ENCODE results near the gene RBM5.
A peak's percentile ranks its signal among the peaks of the same experiment; 100 is the strongest.

RBM5 gene

DNA sequence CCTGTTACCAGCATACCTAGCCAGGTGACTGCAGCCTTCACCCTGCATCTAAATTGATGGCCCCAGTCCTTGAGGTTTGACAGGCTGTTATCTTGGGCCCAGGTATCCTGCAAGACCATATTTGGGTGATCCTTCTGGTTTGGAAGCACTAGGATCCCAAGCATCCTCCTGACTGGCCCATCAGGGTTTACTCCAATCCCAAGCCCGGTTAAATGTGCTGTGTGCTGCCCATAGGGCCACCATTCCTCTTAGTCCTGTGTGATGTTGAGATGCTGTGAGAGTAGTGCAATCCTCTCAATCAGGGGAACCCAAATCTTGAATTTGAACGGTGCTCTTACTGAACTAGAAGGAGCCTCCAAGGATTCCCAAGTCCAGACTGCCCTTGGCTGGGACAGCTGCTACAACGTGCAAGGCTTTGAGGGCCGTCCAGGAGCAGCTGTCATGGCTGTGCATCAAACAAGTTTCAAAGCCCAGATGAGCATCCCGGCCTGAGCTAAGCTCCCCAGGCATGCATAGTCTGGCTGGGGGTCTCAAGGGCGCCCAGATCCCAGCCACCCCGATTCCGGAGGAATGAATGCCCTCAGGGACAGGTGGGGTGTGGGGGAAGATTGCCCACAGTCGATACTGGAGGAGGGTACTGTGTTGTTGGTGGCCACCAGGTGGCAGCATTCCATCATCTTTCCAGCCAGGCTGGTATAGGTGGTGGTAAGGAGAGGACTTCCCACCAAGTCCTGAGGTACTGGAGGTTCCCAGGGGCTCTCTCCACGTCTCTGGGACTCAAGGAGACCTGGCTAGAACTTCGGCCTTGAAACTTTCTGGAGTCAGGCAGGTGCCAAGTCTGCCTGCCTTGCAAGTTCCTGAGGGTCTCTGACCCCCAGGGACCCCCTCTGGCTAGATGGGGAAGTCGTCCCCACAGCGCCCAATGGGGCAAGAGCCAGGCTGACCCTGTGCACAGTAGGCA lies 32.6 kb downstream of the RBM5 start:
- peak; percentile 48 to 63 for DNase-seq

DNA sequence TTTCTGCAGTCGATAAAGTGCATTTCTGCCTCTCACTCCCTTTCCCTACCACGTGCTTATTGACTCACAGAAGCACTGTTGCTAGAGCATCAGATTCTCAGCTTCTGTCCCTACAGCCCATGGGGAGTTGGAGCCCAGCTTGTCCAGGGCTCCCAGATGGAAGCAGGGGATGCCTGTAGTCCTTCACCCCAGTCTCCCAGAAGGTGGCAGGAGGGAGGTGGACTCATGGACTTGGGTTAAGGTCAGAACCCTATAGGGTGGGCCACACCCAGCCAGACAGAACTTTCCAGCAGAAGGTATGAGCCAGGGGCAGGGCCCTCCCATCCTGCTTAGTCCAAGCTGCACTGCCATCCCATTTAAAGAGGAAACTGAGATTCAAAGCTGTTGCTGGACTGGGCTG lies 33.4 kb downstream of the RBM5 start:
- no peak for DNase-seq

DNA sequence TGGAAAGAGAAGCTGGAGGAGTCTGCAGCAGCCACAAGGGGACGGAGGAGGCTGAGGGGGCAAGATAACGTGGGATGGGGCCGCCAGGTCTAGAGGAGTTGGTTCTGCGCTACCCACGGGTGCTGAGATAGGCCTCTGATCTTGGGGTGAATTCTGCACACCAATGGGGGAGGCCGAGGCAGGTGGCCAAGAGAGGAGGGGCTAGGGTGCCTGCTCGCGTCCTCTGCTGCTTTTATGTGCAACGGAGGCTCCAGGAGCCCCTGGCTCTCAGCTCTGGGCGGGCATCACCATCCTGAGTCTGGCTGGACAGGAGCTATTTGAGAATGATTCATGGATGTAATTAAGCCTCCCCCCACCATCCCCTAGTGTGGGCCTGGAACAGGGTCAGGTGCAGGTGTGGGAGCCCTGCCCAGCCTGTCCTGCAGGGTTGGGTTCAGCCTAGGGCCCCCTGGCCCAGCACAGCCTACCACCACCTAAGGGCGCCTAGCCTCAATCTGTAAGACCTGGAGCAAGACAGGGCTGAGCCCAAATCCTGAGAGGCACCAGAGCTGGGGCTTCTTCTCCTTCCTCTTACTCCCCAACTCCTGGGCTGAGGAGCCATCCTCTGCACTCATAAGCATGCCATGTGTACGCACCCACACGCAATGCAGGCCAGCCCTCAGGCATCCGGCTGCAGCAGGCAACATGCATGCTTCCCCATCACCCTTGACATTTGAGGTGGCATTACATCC lies 34.1 kb downstream of the RBM5 start:
- DNase-seq, result no peak

DNA sequence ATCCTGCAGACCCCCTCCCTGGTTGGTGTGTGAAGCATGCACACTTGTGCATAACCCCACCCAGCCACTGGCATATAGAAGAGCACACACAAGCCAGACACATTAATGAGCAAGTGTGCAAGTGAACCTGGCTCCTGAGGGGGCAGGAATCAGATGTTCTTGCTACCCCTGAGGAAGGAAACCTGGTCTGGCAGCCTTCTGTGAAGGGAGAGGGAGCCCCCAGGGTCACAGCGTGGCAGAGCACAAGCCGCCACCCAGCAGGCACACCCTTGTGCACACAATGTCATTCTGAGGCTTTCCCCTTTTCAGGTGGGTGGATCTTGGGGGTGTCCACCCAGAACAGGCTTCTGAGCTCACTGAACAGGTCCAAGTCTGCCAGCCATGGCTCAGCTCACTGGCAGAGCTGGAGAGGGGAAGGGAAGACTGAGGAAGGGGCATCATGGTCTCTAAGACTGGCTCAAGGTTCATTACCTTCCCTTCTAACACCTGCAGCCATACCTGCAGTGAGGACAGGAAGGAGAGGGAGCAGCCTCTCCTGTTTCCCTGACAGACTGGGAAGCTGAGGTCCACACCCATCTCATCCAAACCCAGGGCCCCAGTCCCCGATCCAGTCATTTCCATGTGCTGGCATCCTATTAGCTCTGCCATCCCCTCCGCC lies 34.8 kb downstream of the RBM5 start:
- DNase-seq, result no peak

DNA sequence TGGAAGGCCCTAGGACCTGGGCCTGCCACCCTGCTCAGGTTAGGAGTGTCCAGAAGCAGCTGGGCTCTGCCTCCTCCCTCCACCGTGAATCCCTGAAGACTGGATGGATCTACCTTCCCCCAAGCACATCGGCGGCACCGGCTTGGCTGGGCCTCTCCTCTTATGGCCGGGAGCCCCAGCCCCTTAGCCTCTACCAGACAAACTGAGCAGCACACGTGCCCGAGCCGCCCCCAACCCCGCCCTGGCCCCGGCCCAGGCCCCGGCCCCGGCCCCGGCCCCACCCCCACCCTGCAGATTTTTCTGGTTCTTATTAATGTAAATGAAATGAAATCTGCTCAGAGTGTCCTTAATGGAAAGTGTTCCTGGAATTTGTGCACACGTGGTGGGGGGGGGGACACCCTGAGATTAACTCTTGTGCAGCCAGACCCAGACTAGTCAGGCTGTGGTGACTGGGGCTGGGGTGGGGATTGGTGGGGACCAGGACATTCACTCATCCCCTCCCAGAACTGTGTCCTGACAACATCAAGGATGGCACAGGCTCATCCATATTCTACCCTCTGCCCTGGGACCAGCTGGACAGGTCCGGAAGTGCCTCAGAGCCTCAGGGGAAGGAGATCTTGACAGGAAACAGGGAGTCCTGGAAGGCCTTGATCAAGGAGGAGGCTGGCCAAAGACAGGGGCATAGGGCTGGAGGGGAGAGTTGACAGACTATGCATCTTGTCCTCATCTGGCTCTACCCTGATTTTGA lies 35.5 kb downstream of the RBM5 start:
- no peak for DNase-seq

DNA sequence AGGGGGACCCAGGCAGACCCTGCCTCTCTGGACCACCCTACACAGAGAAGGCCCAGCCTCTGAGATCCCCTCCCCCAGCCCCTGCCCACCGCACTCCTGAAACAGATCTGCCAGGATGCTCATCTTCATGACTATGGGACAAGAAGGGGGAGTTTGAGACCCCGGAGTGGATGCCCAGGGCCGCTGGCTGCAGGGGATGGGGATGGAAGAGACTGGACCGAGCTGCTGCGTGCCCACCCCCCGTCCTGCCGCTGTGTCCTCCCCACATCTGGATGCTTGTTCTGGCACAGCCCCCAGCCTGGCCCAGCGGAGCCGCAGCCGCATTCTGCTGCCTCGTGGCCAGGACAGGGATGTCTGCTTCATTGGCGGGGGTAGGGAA lies 36.1 kb downstream of the RBM5 start:
- DNase-seq, result no peak

DNA sequence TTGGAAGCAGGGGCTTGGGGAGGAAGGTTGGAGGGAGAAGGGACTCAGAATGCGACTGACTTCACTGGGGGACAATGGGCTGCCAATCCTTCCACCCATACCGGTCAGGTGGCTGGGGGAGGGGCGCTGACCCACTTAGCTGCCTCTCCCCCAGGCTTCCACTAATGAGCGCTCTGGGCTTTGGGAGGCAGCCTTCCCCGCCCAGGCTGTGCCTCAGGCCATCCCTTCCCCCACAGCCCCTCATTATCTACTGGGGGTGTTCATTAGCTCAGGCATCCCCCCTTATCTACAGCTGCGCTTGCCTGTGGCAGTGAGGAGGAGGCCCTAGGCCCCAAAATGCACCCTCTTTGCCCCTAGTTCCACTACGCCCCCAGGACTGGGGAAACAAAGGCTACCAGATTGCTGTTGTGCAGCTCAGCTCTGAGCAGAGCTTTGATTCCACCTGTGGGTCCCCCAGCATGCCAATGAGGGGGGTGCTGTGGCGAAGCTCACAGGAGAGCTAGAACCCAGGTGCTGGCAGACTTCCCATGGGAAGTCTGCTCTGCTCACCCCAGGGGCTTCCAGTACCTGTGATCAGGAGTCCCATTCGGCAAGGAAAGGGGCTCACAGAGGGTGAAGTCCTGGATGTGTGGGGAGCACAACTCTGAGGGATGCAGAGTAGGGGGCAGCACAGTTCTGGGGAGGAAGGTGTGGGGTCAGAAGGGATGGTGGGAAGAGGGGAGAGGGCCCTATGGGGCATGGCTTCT lies 37.0 kb downstream of the RBM5 start:
- DNase-seq, result no peak

DNA sequence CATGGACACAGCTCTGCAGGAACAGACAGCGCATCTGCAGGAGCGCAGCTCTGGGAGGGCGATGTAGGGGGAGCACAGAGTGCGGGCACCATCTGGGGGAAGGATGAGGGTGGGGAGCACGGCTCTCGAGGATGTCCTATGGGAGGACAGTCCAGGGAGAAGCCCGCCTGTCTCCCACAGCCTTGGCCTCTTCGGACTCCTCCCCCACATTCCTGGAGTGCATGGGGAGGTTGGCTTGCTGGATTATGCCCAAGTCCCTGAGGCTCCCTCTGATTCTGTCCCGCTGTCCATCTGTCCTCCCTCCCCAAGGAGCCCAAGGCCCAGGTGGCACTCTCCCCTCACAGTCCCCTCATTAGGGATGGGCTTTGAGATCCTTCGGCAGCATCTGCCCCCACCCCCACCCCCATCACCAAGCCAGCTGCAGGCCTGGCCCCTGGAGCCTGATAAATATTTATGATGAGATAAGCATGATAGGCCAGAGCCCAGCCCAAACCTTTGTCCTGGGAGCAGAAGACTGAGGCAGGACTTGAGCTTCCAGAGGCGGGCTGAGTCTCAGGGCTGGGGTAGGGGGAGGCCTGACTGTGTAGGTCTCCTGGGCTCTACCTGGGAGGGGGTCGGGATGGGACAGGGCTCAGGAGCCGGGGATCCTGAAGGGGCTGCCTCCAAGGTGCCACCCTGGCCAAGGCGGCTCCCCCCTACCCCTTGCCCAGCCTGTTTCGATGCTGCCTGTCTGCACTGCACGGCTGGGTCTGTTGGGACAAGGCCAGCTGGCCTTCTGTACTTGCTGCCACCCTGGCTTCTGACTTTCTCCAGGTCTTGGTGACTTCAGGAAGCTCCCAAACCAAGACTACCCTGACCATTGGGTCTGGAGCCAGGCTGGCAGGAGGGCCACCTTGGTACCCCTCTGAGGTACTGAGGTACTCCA lies 37.8 kb downstream of the RBM5 start:
- no peak for DNase-seq

DNA sequence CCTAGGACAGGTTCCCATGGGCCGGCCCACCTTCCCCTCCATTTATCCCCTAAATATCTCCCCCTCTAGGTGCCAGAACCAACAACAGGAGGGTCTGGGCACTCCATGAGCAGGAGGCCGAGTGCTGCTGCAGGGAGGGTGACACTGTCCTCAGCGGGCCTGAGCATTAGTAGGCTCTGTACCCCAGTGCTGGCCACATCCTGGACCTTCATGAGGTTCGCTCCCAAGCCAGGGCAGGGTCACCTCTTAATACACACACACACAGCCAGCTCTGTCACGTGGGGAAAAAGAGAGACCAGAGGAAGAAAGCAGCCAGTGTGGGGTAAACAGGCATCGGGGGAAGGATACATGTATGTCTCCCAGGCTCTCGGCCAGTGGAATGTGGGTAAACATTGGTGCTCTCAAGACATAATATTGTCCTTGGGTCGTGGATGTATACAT lies 38.6 kb downstream of the RBM5 start:
- no peak for DNase-seq

DNA sequence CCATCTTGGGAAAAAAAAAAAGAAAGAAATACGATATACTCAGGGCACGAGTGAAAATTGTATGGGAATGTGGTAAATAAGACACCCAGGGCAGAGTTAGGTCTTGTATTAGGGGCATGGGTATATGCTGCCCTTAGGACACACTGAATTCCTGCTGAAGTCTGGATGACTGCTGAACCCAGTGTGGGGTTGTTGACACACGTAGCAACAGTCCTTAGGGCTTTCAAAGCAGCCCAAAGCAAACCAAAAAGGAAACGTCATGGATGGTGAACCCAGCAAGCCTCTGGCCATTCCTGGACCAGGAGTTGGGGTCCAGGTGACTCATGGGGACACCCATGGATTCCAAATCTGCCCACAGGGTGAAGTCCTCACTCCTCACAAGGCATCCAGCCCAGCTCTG lies 39.3 kb downstream of the RBM5 start:
- no peak for DNase-seq

DNA sequence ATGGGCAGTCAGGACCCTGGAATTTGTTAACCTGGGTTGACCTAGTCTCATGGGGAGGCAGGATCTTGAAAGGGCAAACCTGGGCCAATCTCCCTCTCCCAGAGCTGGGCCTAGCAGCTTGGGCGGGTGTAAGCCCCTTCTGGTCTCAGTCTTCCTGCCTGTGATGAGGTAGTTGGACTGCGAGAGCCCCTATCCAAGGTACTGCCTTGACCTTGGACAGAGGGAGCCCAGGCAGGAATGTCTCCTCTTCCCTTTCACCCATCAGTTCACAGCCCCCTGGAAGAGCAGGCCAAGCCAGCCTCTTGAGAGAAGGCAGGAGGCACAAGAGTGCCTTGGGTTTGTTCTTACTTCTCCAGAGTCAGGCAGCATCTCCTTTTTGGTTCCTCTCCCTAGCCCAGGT lies 41.7 kb downstream of the RBM5 start:
- DNase-seq, result no peak

DNA sequence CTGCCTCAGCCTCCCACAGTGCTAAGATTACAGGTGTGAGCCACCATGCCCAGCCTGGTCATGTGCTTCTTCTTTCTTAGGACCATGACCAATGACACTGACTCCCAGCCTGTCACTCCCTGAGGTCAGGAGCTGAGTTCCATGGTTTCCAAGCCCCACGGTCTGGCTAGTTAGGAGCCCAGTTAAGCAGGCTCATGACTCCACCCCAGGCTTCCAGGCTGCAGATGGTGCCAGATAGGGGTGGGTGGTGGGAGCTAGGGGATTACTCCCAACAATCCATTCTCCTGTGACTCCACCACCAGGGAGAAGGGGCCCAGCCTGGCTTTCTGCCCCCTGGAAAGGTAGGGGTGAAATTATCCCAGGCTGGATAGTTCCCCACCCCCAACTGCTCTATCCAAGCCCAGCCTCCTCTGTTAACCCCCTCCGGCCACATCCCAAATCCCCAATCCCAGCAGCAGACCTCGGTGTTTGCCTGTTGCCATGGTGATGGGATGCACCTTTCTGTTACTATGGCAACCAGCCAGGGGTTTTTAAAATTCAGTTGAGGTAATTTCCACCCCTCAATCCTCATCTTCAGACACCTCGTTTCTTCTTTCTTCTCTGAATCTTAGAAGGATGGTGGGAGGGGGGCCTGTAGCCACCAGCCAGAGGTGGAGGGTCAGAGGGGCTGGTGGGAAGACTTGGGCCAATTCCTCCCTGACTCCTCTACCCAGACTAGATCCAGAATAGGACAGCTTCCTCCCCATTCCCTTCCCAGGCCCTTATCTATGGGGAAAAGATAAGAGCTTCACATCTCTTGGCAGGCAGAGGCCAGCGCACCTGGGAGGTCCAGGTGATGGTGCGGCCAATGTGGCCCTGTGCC lies 43.9 kb downstream of the RBM5 start:
- DNase-seq, result no peak

DNA sequence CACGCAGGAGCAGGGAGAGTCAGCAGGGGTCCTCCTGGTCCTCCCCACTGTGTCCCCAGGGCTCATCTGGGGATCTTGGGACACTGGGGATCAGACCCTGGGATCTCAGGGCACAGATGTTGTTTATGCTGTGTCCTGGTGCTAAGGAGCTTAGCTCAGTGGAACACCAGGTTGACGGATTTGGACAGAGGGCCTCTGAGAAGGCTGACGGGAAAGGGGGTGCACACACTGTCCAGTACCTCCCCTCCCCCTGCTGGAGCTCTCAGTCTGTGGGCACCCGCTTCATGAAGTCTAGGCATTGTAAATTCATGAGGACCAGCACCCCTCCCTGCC lies 44.5 kb downstream of the RBM5 start:
- no peak for DNase-seq

DNA sequence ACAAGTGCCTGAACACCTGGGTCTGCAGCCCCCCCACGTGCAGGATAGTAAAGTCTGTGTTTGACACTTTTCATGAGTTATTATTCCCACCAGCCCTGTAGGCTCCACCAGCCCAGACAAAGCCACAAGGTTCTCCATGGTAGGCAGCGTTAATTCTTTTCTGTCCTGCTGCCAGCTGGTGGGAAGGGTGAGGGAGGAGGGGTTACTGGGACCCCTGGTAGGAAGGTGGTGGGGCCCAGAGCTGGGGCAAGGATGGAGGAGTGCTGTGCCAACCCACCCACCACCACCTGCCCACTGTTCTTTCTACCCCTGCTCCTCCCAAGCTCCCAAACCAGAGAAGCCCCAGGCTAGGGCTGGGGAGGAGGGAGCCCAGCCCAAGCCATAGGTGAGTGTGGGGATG lies 45.6 kb downstream of the RBM5 start:
- no peak for DNase-seq

DNA sequence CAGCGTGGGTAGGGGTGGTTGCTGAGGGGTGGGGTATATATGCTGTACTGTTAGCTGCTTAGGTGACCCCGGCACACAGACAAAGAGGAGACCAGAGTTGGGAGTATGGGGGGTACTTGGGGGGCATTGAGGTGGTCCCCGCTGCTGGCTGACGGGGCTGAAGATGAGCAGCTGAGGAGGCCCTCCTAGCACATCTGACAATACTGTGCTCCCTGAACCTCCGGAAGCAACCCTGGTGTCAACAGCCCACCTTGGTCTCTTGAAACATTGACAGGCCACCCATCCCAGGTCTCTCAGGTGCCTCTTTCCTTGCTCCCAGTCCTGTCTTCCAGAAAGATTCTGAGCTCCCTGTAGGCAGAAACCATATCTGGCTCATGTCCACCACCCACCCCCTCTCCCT lies 47.2 kb downstream of the RBM5 start:
- no peak for DNase-seq

DNA sequence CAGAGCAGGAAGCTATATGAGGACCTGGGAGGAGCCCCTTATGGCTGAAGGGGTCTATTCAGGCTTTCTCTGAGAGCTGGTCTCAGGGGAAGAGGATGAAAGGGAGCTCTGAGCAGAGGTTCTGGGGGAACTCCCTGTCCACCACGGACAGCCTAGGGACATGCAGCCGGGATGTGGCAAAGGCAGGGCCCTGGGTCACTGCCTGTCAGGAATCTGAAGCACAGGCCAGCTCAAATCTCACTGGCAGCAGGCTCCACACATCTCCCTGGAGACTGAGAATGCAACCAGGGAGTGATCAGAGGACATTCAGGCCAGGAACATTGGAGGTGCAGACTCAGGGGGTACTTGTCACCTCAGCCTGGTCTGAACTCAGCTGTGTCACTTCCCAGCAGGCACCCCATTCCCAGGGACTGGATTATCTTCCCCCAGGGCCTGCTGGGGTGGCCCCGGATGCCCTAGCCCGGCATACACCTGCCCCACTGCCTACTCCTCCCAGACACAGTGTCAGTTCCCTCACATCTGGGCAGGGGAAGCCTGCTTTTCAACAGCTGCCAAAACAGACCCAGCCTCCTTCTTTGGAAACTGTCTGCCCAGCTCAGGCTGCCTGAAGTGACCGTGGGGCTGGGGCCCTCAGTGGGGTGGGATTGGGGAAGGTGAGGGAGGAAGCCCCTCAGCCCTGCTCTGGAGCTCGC lies 48.1 kb downstream of the RBM5 start:
- no peak for DNase-seq

DNA sequence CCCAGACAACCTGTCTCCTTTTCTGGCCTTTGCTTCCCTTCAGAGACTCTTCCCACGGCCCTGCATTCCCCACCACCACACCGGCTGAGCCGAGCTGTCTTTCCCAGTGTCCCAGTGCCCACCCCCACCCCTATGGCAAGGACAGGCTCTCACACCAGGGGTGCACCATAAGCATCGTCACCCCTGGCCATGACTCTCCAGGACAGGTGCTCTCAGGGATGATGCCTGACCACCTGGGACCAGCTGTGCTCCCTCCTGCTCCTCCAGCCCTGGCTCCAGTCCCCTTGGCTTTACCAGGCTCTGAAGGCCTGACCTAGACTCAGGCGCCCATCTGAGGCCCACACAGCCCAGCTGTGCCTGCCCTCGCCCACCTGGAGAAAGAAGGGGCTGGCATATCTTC lies 48.8 kb downstream of the RBM5 start:
- DNase-seq, result no peak

DNA sequence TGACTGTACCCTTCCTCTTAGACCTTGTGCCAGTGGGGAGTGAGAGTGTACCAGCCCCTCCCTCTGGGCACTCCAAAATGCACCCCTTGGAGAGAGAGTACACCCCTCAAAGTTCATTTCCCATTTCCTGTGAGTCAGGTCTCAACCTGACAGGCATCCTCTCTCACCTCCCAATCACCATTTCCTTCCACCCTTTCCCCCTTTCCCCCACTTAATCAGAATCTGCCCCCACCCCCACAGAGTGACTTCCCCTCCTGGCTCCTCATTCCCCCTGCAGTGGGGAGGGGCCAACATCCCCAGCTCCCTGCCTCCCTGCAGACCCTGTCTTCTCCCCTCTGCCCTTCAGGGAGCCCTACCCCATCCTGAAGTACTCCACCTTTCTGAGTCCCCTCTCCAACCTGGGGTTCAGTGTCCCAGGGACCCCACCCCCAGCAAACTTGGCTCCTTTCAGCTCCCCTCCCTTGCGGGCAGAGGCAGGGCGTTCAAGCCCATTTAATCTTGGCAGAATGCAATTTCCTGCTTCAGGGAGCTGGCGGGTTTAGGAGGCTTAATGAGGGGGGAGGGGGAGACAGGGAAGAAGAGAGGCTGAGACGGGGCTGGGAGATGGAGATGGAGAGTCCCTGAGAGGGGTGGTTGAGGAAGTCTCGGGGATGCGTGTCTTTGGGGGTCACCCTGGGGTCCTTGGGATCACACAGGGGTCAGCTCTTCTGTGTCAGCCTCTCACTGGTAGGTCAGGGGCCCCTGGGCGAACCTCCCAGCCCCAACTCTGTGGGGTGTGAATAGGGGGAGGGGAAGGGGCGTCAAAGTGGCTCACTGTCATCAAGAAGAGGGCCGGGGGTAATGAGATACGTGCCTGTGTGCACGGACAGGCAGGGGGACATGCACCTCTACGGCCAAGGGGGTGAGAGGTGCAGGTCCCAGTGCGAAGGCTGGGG lies 49.8 kb downstream of the RBM5 start:
- DNase-seq, result peak; percentile 22 to 63
